HG03280 (cell line): ENCODE measurements around the gene SEMA4C.
A peak's percentile ranks its signal among the peaks of the same experiment; 100 is the strongest.

Experiments
- ATAC-seq: cut with Tn5 transposase; IDR thresholded peaks from one replicate; pipeline ENCODE4 v1.9.1; 2021; ENCODE audit warnings: mild to moderate bottlenecking, moderate library complexity; ENCODE audit not compliant: unreplicated experiment

The SEMA4C gene

DNA sequence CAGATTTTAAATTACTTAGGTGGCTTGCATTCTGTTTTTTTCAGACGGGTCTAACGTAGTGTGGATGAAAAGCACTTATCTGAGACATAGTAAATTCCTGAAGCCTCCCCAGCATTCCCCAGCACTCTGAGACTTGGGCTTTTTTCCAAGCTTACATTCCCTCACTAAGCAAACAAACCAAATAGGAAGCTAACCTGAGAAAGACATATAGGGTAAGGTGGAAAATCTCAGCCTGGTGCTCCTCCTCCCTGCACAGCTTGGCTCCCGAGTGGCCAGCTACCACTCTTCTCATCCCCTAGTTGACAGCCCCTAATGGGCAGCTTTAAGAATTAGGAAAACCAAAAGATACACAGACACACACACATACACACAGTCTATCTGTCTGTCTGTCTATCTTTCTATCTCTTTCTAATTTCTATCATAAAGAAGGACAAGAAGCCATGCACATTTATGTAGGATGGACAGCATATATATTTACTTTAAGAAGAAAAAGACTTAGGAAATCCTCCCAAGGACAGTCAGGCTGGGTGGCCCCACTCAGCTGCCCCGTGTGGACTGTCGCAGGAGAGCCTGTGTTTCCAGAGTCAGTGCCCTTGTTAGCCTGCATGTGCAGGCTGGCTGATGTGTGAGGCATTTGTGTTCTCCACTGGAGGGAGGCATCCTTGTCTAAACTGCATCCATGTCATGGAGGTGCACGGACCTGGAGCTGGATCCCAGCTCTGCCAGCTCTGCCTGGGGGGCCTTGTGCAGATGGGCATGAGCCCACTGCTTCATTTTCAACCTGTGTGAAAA, 45.6 kb downstream of the SEMA4C start:
- ATAC-seq, result no peak

- no peak for ATAC-seq
These were observed 46.7 kb downstream of the SEMA4C start for GRCh38 chr2:96823198-96823597.

GRCh38 chr2:96822786-96823185, 47.1 kb downstream of the SEMA4C start:
- ATAC-seq, result no peak

DNA sequence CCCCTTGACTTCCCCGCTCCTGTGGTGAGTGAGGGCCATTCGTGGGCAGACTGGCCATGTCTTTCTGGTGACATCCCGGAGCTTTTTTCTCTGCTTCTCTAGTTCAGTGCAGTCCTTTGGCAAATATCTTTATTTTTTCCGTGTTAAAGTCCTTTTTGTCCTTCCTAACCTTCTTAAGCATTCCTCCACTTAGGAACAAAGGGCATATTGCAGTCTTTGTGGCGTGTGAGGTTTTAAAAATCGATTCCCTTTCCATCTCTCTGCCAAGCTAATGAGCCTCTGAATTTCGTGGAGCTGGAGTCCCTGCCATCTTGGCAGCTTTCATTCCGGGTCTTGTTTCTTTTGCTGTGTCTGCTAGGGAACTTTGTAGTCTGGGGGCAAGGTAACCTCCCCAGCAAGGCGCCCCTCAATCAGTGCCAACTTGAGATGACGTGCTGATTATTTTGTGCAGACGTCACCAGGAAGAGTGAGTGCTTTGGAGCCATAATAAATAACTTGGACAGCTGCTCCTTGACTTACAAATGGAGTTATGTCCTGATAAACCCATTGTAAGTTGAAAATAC, 48.7 kb downstream of the SEMA4C start:
- no peak for ATAC-seq

GRCh38 chr2:96819876-96820511, 49.9 kb downstream of the SEMA4C start:
- no peak for ATAC-seq

DNA sequence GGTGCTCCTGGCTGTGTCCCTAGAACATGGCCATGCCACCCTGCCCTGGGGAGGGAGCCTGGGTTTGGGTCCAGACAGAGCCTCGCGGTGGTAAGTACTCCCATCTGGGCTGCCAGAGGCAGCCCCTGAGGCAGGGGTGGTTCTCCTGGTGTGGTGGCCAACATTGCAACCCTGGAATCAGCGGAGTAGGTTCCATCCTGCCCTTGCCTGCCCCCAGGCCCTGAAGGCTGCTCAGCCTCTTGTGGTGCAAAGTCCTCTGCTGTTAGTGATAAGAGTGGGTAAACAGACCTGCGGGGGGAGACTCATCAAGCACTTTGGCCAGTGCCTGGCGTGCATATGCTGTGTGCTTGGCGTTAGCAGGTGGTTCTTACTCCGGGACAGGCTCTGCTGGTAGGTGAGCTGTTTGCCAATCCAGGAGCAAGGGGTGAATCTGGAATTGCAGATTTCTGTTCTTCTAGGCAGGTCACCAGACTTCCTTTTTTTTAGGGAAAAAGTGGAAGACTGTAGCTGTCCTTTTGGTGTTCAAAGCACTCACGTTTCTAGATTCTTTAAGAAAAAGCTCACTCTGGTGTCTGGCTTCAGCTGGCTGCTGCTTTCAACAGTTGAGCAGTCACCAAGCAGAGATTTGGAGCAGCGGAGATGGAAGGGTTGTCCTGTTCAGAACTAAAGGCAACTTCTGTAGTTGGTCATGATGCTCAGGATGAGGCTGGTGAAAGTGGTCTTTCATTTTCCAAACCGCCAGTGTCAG, 50.6 kb downstream of the SEMA4C start:
- ATAC-seq, result no peak

- no peak for ATAC-seq
These were observed 52.0 kb downstream of the SEMA4C start for GRCh38 chr2:96817882-96818281.

- ATAC-seq, result no peak
These were observed 52.8 kb downstream of the SEMA4C start for GRCh38 chr2:96816836-96817702.

GRCh38 chr2:96816127-96816835, 53.6 kb downstream of the SEMA4C start, which contains the start of gene CNNM3:
Gene CNNM3 (plus strand): TSS chr2:96816268. CDS start chr2:96816278, 10 bp downstream.
- ATAC-seq, result peak; percentile 86

DNA sequence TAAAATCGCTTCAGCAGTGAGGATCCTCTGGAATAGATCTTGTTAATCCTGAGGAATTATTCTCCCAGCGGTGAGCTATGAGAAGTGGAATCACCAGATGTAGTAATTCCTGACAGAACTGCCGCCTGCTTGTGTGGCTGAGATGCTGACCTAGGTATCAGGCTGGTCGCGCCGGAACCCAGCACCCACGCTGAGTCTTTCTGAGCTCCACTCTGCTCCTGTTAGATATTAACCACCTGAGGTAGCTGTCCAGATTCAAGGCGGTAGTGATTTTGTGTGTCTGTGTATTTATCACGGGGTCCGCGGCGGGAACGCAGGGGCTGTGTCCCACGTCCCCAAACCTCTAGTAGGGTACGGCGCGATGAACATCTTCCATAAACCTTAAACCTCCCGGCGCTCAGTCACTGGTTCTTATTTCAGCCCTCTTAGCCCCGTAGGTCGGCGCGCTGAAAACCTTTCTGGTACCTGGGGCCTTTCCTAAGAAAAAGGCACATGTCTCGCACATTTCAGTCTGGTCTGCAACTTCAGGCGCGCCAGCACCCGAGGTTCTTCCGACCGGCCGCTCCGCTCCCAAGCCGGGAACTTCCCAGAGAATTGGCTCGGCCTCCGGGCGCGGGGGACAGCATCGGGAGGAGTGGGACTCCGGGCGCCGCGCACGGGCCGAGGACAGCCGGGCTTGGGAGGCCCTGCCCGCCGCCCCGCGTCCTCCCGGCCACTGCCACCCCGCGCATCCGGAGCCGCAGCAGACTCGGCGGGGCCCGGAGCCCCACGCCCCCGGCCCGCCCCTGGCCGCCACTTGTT, 54.4 kb downstream of the SEMA4C start:
- ATAC-seq, result peak; percentile 1

DNA sequence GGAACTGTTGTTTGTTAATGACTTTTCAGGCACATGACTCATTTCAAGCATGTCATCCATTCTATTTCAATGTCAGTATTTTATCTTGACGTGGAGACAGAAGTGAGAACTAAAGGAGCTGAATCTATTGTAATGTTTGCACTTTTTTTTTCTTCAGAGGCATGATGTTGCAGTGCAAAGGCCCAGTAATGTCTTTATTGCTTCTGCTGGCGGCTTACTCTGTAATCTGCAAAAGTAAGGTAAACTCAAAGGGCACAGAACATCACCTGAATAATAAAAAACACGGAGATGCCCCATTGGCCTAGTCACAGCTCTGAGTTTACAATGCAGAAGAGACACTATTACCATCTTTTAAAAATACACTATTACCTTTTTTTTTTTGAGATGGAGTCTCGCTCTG, 56.2 kb downstream of the SEMA4C start:
- no peak for ATAC-seq

DNA sequence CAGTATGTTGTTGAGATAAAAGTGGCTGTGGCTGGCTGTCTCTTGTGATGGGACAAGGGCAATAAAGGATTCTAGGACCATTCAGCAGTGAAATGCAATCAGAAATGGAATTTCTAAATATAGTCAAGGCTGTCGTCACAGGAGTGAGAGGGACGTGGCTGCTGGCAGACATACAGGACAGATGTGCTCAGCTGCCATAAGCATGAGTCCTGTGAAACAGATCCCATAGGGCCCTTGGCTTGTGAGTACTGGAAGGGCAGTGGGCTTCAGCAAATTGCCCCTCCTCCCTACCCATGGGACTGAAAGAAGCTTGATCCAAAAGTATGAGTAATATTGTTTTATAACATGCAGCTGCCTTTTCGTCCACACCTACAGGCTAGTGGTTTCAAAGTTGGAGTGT, 58.0 kb downstream of the SEMA4C start:
- ATAC-seq, result no peak

DNA sequence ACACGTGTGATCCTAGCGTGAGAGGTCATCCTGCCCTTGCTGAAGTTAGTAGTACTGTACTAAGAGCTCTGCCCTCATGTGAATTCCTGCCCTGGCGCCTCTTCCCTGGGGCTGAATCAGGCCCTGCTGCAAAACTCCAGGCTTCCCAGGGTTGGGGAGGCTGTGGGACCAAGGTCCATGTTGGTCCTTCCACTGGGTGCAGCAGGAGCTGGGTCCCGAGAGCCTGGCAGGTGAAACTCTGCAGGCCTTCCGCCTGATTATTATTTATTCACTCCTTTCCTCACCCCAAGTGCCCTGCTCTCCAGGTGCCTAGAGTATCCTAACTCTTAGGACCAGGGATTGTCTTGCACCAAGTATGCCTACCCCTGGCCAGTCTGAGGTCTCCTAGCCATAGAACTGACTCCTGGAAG, 59.1 kb downstream of the SEMA4C start:
- ATAC-seq, result no peak

DNA sequence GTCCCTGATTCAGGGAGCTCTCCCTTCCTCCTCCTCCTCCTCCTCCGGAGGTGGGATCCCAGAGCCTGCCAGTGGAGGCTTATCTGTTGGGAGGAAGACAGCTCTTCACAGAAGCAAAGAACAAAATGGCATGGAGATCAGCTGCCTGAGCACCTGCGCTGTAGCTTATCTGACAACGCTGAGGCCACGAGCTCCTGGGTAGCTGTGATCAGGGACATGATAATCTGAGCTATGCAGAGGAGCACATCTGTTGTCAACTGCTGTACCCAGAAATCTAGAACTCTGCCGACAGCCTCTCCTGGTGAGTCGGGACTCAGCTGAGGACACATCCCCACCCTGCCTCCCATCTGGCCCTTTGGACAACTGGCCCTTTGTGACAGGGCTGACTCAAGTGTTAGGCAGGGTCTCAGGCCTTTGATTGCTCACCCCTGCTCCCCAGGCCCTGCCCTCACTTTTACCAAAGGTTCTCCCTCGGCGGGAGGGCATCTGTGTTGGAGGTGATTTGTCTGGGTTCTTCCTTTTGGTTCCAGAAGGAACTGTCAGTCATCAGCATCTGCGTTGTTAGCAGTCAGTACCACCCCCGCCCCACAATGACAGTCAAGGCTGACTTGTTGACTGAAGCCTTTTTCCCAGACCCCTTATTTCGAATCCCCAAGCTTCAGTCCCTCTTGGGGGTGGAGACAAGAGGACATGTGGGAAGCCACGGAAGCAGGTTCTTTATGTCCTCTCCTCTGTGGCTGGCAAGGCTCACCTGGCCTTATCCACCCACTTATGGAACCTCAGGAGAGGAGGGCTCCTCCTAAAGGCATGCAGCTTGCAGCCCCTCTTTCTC, 59.7 kb downstream of the SEMA4C start:
- no peak for ATAC-seq
